Measurements from ENCODE around the gene PARP4.
"Not testable (repeated sequence)": the region's sequence is repeated elsewhere in the genome, so short reads cannot be mapped to it uniquely, and the experiment has no call there.

PARP4 gene

DNA sequence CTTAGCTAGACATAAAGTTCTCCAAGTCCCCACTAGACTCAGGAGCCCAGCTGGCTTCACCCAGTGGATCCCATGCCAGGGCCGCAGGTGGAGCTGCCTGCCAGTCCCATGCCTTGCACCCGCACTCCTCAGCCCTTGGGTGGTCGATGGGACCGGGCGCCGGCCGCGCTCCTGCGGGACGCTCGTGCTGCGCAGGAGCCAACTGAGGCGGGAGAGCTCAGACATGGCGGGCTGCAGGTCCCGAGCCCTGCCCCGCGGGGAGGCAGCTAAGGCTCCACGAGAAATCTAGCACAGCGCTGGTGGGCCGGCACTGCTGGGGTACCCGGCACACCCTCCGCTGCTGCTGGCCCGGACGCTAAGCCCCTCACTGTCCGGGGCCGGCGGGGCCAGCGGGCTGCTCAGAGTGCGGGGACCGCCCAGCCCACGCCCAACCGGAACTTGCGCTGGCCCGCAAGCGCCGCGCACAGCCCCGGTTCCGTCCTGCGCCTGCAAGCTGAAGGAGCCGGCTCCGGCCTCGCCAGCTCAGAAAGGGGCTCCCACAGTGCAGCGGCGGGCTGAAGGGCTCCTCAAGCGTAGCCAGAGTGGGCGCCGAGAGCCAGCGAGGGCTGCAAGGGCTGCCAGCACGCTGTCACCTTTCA lies 5.8 kb downstream of the PARP4 start:
- Histone ChIP-seq H3K36me3 (peaks cover 0 to 12% (median 10%) of the 10 kb centered on the region in 3 donors), H3K9me3 (no peaks in the 10 kb centered on the region), H3K27me3 (no peaks in the 10 kb centered on the region), H3K27ac (no peak overlapping the region), H3K4me1 (peaks cover 0 to 13% (median 8%) of the 10 kb centered on the region in 4 donors), H3K4me3 (no peak overlapping the region)
- intact Hi-C loops (cut with DNase I; ENCODE audit: low total_unique reads) = no loop called here
- DNase-seq = no peak
- TF ChIP-seq, protein P1, sequence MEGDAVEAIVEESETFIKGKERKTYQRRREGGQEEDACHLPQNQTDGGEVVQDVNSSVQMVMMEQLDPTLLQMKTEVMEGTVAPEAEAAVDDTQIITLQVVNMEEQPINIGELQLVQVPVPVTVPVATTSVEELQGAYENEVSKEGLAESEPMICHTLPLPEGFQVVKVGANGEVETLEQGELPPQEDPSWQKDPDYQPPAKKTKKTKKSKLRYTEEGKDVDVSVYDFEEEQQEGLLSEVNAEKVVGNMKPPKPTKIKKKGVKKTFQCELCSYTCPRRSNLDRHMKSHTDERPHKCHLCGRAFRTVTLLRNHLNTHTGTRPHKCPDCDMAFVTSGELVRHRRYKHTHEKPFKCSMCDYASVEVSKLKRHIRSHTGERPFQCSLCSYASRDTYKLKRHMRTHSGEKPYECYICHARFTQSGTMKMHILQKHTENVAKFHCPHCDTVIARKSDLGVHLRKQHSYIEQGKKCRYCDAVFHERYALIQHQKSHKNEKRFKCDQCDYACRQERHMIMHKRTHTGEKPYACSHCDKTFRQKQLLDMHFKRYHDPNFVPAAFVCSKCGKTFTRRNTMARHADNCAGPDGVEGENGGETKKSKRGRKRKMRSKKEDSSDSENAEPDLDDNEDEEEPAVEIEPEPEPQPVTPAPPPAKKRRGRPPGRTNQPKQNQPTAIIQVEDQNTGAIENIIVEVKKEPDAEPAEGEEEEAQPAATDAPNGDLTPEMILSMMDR (IDR thresholded peaks at IDR 0.05) = no peak

DNA sequence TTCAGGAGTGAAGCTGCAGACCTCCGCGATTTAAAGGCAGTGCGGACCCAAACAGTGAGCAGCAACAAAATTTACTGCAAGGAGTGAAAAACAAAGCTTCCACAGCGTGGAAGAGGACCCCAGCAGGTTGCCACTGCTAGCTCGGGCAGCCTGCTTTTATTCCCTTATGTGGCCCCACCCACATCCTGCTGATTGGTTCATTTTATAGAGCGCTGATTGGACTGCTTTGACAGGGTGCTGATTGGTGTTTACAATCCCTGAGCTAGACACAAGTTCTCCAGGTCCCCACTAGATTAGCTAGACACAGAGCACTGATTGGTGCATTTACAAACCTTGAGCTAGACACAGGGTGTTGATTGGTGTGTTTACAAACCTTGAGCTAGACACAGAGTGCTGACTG lies 6.3 kb downstream of the PARP4 start:
- H3K27ac ChIP-seq; intact Hi-C loops (cut with DNase I; ENCODE audit: low total_unique reads); H3K9me3 ChIP-seq; H3K27me3 ChIP-seq; H3K4me1 ChIP-seq; H3K4me3 ChIP-seq; DNase-seq: not testable (repeated sequence)
- H3K36me3 ChIP-seq = peaks cover 0 to 12% (median 10%) of the 10 kb centered on the region in 3 donors

DNA sequence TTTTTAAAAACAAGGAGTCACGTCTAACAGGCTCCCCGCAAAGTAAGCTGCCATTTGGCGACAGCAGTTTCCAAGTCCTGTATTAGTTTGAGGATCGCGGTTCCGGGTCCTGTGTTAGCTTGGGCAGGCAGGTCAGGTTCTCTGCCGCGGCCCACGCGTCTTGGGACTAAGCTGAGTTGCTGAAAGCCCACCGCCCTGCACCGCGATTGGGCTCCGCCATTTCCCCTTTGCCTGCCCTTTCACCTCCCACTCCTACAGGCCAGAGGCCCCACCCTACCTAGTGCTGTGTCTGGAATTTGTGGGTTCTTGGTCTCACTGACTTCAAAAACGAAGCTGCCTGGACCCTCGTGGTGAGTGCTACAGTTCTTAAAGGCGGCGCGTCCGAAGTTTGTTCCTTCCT lies 6.8 kb downstream of the PARP4 start:
- Histone ChIP-seq H3K4me1 (peaks cover 0 to 9% (median 2%) of the 10 kb centered on the region in 4 donors), H3K27me3 (no peaks in the 10 kb centered on the region), H3K4me3 (no peak overlapping the region), H3K9me3 (no peaks in the 10 kb centered on the region), H3K27ac (no peak overlapping the region), H3K36me3 (peaks cover 0 to 12% (median 10%) of the 10 kb centered on the region in 3 donors)
- no peak for DNase-seq
- TF ChIP-seq, protein P1 (IDR thresholded peaks at IDR 0.05) = no peak
- intact Hi-C loops (cut with DNase I; ENCODE audit: low total_unique reads) = no loop called here

DNA sequence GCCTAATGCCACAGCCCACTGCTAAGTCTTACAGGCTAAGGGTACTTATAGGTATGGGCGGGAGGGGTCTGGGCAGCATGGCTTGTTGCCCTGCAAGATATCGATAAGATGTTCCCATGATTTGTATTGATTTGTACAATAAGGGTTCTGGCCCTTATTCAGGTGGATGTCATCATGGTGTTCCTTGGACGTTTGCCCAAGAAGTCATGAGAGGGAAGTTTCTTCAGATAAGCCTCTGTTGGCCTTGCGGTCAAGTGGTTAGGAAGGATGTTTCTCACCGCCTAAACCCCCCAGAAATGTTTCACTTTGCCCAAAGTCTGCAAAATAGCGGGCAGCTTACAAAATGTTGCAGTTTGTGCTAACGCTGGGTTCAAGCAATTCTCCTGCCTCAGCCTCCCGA lies 7.3 kb downstream of the PARP4 start:
- H3K36me3 ChIP-seq = peaks cover 0 to 12% (median 10%) of the 10 kb centered on the region in 3 donors
- H3K27me3 ChIP-seq = no peaks in the 10 kb centered on the region
- no peaks in the 10 kb centered on the region for H3K9me3 ChIP-seq
- peaks cover 0 to 7% (median 0%) of the 10 kb centered on the region in 4 donors for H3K4me1 ChIP-seq
- intact Hi-C loops (cut with DNase I; ENCODE audit: low total_unique reads) = no loop called here
- TF ChIP-seq, protein P1 (IDR thresholded peaks at IDR 0.05) = no peak
- H3K27ac ChIP-seq = no peak overlapping the region
- no peak for DNase-seq
- H3K4me3 ChIP-seq = no peak overlapping the region

DNA sequence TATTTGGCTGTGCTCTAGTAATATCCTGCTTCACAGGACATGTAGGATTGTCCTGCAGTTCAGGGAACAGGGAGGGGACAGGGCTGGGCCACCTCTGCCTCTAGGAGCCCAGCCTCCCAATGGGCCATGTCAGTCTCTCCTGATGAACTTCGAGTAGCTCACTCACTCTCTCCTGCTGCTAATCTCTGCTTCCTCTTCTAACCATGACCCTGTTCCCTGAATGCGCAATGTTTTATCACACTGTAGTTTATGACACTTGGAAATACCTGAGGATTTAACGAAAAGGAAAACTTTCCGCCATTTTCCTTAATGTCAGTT lies 9.2 kb downstream of the PARP4 start:
- intact Hi-C loops (cut with DNase I; ENCODE audit: low total_unique reads) = no loop called here
- Histone ChIP-seq H3K27me3 (no peaks in the 10 kb centered on the region), H3K4me3 (no peak overlapping the region), H3K27ac (no peak overlapping the region), H3K9me3 (no peaks in the 10 kb centered on the region), H3K36me3 (peaks cover 11 to 20% (median 17%) of the 10 kb centered on the region in 3 donors), H3K4me1 (peaks cover 0 to 7% (median 0%) of the 10 kb centered on the region in 4 donors)
- TF ChIP-seq, protein P1 (IDR thresholded peaks at IDR 0.05) = no peak
- DNase-seq = no peak

DNA sequence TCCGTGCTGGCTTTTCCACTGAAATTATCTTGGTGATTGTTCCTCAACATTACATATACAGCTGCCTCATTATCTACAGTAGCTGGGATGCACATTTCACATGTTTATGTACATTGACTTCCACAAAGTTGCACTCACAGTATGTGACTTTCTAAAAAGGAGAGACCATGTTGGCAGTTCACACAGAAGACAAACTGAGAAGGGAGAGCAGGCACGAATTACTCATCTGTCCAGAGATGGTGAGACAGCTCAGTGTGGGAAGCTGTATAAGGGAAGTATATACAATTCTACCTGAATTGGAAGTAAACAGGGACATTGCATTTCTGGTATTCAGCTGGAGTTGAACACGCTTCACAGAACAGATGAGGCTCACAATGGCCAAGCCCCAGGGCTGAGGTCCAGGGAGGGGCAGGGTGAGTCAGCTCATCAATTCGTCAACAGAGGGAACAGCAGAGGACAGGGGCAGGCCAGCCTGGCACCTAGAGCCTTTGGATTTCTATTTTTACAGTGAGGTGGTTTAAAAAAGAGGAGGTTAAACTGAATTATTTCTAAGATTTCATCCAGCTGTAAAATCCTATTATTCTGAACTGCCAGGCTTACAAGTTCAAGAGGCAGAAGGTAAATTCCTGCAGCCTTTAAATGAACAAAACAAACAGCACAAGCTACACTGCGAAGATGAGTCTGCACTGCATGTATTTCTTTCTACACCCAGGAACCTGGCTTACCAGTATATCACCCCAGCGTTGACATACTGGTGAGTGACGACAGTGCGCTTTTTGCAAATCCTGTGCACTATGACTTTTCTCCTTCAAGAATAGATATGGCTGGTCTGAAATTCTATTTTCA lies 9.8 kb downstream of the PARP4 start:
- Histone ChIP-seq H3K9me3 (no peaks in the 10 kb centered on the region), H3K36me3 (peaks cover 16 to 25% (median 22%) of the 10 kb centered on the region in 3 donors), H3K27ac (no peak overlapping the region), H3K27me3 (no peaks in the 10 kb centered on the region), H3K4me3 (no peak overlapping the region), H3K4me1 (peaks cover 0 to 7% (median 0%) of the 10 kb centered on the region in 4 donors)
- intact Hi-C loops (cut with DNase I; ENCODE audit: low total_unique reads) = no loop called here
- TF ChIP-seq, protein P1 (IDR thresholded peaks at IDR 0.05) = no peak
- DNase-seq = peak in 1 of 2 donors; percentile 41

Measured in tibial artery (tissue), 4 donors.